Activated CD8-positive, alpha-beta memory T cell treated with anti-CD3 and anti-CD28 coated beads, Interleukin-2, amount 50 U/mL, for 4 hours (primary cell): ENCODE results near the gene FBXL4.
A peak's percentile ranks its signal among the peaks of the same experiment; 100 is the strongest.

ENCODE experiments used
- DNase-seq: peaks from one replicate; pipeline ENCODE4 v3.0.0-alpha.2; 2020

Gene FBXL4

DNA sequence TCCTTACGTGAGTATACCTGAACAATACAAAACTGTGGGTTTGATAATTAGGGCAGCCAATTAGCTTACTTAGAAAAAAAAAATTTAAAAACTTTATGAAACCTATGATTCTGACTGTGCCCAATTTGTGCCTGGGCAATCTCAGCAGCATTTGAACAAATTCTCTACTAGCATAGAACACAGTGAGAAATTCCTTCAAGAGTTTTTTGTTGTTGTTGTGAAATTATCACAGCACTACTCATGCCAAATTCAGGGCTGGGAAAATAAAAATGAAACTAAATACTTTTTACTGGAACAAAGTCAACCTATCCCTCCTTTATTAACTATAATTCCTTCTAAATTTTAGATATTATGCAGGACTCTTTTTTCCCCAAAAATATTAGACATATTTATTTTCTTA, 70.5 kb downstream of the FBXL4 start:
- DNase-seq, result no peak

DNA sequence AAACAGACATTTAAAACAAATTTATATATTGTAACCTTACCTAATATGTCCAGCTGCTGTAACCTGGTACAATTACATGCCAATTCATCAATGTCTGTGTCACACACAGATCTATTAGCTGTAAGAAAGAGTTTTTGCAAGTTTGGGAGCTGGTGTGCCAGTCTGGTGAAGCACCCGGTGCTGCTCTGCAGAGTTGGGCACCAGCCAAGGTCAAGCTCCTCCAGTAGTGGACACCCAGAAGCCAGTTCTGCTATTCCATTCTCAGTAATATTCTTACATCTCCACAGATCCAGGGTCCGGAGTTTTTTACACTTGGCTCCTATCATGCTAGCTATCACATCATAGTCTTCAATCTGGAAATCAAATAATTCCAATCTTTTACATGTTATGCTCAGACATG, 72.4 kb downstream of the FBXL4 start:
- DNase-seq, result no peak

DNA sequence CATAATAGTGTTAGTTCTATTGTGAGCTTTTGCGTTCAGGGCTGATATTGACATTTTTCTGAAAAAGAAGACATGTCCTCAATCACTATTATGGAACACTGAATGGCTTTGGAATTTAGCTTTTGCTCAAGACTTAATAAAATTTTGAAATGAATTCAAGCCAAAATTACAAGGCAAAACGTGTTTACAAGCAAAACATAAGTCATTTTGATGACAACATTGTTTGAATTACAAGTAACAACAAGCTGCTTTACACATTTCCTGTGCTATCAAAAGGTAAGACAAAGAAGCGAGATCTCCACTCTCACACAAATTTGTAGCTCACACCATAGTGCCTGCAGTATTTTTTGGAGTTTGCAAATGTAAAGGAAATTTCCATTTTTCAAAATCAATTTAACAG, 75.9 kb downstream of the FBXL4 start:
- DNase-seq, result no peak

DNA sequence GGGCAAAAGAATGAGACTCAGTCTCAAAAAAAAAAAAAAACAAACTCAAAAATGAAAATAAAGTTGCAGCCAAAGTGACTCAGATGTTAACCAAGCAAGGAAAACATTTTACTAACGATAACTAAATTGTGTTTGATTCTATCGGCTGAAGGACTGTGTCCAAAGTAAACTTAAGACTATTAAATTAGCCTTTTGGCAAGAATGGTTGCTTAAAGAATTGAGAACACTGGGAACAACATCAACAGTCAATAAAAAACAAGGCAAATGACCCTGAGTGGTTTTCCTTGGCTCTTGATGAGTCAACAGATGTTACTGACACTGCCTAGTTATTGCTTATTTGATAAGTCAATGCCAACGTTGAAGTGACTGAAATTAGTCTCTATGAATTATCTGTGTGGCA, 76.7 kb downstream of the FBXL4 start:
- no peak for DNase-seq

DNA sequence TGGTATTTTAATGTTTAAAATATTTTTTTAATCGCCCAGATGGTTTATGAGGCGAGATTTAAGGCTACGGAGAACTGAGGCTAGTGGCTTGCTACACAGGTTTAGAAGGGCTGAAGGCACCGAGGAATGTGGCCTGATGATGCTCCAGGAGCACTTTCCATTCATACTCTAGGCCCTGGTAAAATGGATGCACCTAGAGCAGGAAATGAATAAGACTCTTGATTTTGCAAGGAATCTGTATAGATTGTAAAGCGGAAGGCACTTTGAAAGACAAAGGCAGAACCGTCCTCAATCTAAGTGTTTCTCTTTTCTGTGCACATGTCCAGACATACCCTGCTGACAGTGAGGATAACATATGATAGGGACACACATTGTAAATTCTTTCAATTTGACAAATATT, 83.2 kb downstream of the FBXL4 start:
- no peak for DNase-seq

DNA sequence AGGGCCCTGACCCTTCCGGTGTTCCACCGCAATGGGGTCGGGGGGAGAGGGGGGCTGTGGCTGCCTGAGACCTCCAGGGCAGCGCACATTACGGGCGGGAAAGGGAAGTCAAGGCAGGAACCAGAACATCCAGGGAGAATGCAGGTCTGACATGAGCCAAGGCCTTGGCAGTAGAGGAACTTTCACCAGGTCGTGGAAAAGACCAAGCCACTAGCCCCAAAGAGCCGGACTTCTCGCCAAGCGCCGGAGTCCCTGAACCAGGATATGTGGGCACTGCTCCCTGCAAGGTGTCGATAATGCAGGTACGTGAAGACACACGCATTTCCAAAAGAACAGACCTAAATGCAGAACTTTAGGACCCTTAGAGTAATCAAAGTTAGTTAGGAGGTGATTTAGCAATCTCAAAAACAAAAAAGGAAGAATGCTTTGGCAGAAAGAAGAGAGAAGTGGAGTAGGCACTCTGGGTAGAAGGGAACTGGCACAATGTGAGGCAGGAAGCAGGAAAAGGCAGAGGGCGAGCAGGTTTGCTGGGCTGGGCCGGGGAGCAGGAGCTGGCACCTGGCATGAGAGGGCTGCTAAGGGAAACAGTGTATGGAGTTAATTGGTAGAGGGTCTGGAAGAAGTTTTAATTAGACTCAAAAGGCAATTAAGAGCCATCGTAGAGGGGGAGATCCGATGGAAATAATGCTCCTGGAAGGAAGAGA, 99.1 kb downstream of the FBXL4 start:
- no peak for DNase-seq

DNA sequence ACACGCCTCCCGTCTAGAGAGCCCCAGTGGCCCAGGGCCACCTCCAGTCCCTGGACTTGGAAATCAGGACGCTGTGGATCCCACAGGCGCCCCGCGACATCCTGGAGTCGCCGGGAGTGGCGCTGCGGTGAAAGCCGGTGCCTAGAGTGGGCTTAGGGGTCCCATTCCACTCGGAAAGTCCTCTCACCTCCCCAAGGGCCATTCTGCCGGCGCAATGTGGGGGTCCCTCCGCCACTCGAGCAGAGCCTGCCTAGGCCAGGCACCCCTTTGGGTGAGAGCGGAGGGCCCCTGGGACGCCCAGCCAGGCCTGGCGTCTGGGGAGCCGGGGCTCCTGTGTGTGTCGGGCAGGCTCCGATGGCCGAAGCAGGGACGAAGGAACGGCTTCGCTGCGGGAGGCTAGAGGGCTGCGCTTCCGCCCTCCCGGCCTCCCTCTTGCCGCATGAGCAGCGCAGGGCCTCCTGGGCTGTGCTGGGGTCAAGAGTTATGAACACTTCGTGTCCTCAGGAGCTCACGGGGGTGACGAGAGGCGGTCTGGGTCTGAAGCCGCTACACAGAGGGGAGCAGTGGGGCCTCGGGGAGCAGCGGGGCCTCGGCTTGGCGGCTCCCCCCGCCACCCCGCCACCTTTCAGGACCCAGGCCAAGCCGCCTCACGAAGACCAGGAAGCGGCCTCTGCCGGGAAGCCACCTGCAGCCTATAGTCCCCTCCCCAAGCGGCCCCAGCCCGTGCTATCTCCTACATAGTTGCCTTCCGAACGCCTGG, 99.8 kb downstream of the FBXL4 start:
- no peak for DNase-seq

DNA sequence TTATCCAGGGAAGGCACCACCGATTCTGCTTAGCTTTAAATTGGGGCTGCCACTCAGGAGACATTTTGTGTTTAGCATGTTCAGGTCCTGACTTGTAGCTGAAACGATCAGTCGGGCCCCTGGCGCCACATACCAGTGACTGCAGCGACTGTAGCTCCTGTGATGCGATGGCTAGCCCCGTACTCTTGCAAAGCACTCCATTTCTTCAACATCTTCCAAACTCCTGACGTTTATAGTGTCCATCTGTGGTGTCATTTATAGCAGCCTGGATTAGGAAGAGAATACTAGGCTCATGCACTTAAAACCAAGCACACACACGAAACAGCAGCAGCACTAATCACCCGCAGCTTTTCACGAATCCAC, 100.3 kb downstream of the FBXL4 start:
- no peak for DNase-seq

DNA sequence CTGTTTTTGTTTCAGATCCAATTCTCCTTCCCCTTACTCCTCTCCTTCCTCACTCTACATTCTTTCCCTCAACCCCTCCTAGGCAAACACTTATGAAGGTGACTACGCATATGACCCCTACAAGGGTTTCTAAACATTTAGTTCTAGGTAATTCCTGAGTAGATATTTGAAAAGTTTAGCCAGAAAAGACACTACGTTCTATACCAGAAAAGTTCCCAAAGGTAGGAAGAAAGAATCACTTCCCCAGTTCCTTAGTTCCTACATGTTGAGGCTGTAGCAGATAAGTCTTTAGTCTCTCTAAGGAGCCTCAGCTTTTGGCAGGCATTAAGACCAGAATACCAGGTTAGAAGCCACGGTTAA, 101.7 kb downstream of the FBXL4 start:
- DNase-seq, result no peak

DNA sequence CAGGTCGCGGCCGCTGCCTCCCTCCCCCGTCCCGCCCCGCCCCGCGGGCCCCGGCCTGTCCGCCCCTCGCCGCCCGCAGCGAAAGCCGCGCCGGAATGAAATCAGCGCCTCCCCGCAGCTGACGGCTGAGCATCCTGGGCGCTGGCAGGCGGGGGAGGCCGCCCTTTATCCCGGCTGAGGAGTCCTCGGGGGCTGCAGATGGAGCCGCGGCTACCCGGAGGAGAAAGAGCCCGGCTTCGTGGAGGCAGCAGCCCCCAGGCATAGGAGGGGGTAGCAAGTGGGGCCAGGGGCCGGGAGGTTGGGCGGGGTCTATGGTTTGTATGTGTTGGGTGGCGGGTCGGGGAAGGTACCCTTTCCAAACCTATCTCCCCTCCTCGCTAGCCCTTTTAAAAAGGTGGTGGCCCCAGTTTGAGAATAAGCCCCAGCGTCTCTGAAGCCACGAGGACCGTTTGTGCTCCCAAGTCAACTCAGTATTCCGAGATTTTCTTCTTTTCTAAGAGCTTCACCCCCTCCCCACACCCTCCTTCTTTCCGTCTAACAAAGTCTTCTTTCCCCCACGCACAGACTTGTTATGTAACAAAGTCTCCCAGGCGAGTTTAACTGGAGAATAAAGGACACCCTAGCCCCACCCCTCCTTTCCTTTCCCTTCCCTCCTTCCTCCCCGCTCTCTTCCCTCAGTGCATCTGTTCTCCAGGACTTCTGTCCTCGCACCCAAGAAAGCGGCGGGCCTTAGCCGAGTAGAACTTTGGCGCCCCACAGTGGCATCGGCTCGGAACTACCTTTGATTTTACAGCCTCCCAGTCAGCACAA, 102.3 kb downstream of the FBXL4 start:
- DNase-seq, result peak; percentile 67

DNA sequence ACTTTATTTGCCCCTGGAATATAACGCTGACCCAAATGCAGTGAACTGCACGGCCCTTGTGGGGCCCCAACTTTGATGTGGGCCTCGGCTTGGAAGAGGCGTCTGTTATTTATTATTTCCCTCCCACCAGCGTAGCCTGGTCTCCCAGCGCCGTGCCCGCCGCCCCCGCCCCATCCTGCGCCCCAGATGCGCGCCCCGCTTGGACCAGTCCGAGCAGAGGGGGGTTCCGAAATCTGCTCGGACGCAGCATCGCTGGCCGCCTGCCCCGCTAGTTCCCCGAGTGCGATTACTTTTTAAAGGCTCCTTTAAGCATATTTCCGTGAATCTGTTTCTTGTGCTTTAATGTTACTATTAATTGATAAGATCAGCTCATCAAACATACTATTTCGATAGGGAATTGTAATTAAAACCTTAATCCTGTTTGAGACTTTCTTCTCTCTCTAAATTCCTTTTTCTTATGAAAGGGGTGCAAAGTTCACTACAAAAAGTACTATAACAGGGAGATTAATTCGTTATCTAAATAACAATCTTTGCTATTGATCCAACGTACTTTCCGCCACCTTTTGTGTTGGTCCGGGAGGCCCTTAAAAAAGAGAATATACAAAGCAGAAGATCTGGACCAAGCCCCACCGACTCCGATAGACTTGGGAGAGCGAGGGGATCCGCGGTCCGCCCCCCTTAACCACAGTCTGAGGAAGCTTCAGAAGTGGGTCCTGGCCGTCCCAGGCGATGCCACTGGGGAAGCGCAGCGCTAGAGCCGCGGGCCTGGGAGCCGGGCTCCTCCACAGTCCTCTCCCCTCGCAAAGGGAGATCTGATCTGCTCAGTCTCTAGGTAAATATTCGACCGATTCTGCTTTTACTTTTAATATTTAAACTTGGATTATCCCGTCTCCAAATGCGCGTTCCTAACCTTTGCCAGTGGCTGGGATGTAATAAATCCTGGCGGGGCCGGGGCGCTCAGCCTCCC, 103.2 kb downstream of the FBXL4 start:
- no peak for DNase-seq

DNA sequence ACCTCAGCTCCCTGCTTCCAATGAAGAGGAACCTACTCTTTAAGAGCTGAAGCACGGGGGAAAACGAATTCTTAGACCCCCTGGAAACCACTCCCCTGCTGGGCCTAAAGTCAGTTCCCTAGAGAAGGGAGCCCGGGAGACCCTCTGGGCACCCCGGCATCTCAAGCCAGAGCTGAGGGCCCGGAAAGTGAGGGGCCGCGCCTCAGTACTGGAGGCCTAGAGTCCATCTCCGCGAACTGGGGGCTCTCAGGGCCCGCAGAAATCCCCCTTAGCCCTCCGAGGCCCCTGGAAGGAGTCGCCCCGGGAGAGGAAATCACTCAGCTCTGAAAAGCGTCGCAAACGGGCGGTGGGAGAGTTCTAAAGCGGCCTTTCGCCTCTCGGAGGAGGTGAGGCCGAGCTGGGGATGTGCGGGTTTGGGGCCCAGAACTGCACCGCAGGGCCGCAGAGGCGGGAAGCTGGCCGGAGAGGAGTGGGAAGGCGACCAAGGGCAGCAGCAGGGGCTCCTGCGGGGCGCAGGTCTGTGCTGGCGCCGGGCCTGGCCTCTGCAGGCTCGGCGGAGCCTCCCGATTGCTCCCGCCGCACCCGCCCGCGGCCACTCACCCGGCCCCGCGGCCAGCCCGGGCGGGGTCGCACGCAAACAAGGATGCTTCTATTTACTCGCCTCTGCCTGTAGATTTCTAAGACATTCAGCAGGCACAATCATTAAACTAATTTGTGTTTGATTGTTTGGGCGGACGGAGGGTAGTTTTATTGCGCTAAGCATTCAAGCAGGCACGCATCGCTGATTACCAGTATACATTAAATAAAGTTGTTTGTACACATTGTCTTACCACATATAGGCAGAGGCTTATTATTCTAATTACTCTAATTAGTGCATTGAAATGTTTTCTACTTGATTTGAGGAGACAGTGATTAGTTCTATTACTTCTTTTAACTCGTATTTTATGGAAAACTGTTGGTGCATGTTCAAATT, 104.2 kb downstream of the FBXL4 start:
- no peak for DNase-seq

DNA sequence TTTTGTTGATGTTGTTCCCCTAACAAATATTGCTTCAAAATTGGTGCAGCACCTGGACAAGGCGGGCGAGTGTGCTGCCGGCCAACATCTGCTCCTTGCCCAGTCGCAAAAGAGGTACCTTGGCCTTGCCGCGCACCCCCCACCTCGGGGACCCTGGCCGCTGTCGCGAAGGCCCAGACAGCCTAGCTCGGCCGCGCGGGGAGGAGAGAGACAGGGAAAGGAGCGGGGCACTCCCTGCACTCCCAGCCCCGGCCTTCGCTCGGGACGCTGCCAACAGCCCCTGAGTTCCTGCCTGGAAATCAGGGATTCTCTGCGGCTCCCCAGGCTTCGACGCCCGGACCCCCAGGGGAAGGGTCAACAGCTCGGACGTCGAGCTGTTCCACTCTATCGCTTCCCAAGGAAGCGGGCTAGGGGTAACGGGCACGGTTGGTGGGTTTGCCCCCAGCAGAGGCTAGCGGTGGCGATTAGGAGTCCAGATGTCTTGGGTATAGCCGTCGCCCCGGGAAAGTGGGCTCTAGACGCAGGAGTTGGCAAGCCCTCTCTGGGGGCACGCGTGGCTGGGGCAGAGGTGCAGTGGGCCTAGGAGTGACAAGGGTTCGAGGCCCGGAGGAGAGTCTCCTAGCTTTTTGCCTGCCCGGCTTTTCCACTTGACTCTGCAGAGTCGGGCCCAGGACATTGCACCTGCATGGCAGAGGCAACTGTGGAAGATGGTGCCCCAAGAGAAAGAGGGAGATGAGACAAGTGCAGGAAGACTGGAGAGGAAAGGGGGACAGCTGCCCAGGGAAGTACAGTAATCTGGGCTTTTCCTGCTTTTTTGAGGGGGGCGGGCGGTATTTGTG, 105.2 kb downstream of the FBXL4 start:
- DNase-seq, result no peak

DNA sequence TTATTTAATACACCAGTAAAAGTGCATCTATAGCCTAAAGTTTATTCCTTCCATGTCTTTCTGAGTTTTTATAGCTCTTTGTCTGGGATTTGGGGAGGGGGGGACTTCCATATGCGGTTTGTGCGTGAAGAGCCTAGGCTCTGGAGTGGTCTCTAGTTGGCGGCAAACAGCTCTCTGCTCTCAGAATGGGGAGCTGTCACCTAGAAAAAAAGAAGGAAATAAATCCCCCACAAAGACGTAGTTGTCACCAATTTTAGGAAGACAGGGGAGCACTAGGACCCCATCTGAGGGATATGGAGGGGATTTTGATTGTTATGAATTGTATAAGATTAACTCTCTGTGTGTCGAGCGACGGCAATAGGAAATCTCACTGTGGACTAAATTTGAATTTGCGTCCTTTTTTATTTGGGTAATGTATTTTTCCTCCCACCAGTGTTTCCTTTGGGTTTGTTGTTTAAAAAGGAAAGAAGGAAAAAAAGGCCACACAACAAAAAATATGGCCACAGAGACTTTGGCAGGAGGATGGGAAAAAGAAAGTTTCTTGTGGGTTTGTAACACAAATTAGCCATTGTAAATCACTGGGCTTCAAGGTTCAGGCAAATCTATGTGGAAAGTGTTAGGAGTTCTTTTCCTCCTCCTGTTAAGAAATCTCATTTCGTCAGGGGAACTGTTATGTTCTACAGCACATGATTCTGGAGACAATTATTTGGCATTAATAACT, 106.0 kb downstream of the FBXL4 start:
- no peak for DNase-seq

DNA sequence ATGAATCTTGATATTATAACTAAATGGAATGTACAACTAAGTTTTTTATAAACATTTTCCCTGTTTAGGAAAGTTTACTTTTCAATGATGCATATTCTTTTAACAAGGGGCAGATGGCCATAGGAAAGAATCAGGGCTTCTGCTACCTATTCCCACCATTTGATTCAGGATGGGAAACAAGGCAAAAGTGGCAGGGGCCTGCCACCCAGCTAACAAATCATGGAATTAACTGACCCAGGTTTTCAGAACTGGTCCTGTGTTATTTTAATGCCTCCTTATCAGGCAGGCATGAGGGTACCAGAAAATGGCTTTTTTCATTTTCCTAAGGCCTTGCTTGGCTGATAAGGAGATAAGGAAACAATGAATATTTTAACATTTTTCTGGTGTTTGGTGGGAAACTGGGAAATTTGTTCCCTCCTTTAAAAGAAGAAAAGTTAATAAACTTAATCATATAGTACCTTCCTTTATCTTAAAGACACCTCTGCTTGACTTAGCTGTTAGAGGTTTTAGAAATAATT, 106.7 kb downstream of the FBXL4 start:
- no peak for DNase-seq

DNA sequence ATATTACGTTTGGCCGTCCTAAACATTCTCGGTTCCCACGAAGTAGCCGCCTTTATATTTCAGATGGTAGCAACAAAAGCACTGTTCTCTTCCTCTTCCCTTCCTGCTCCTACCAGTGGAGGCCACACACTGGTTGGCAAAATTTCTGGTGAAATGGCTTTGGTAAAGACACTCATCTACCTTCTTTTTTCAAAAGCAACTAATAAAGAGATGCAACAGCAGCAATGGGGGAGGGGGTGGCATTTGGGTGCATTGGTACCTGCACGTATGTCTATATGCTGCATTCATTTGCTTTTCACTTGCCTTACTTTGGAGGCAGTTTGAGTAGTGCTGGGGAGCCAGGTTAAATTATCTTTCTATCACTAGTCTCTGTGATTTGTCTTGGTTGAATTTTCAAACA, 107.4 kb downstream of the FBXL4 start:
- DNase-seq, result no peak

DNA sequence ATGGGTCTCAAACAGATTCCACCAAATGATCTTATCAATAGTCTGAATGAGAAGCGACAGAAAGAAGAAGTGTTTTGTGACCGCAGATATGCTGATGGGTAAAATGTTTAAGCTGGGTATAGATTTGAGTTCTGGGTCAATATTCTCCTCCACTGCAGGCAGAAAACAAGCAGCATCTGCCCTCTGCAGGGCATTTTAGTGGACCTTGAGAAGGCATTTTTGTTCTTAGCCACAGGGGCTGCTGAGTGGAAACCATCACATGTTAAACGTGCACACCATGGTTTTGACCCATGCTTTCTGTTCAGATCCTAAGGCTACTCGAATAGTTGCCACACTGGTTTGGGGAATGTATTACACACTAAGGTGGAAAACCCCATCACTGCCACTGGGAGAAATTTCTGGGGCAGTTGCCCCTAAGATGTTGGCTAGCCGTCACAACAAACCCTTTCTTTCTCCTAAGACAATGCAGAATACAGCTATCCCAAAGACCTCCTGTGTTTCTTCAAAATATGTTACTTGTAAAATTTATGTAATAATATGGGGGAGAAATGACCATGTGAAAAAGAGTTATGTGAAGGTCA, 107.9 kb downstream of the FBXL4 start:
- DNase-seq, result no peak

DNA sequence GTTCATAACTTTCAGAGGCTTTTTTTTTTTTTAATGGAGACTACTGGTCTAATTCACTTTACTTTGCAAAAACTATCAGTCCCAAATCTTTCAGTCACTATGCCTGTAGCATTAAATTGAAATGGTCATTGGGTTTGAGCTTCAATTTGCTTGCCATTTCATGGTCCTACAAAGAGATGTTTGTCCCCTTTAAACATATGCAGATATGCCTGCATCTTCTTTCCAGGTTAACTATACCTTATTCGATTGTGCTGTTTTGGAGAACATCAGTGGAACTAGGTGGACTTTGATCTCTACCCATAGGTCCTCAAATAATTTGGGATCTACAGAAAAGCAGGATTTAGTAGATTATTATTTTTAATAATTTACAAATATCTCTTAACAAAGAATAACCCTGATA, 108.8 kb downstream of the FBXL4 start:
- no peak for DNase-seq

DNA sequence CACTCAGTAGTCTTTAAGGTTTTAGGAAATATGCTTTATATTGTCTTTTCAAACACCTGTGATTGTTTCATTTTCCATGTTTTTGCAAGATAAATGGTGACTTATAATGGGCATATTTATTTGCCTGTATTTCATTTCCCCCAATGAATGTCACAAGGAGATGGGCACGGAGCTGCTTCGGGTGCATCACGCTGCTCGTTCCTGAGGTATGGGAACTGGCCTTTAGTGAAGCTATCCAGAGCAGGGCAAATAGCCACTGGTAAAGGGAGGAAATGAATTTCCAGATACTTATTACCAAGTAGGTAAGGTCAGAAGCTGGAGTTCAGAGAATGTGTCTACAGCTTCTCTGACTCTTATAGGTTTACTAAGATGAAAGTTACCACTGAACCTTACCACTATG, 109.7 kb downstream of the FBXL4 start:
- no peak for DNase-seq
